NCI-H1417 (cell line): ENCODE data around the gene ALLC.

ENCODE experiments used
- DNase-seq, 3 experiments: peaks; one replicate each; lab custom pipeline; 2025; lab: John Stamatoyannopoulos, UW

ALLC gene

DNA sequence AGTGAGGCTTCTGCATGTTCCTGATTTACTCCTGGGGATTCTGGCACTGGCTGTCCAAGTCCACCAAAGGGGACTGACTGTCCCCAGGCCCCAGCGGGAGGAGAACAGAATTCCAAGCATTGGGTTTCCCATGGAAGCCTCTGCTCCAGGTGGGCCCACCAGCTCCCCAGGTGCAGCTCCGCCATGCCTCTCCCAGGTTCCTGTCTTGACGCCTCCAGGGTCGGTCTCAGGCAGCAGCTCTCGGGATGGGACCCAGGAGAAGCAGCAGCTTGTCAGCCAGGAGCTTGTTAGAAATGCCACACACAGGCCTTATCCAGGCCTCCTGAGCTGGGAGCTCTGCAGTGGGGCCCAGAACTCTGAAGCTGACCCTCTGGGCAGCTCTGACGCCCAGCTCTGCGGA, 93.3 kb downstream of the ALLC start:
- no peak for DNase-seq

DNA sequence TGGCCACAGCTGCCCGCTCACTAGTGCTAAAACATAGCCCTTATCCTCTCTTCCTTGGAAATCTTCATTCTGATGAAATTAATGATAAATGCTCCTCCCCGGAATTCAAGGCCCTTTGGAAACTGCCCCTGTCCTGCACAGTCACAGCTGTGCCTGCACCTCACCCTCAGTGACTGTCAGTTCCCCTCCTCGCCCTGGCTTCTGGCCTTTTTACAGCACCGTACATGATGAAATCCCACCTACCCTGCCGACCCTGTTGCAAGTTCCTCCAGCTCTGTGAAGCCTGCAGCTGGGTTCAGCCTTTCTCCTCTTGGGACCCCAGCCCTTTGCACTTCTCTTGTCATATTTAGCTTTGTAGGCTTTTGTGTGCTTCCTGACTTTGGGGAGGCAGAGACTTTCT, 93.8 kb downstream of the ALLC start:
- no peak for DNase-seq
